ENCODE results near the gene SLC43A1.

- TF ChIP-seq POLR2A (IDR thresholded peaks at IDR 0.05; ENCODE audit: low read depth, low read length): no peak
- TF ChIP-seq POLR2AphosphoS5 (IDR thresholded peaks at IDR 0.05; ENCODE audit: low read depth, low read length): no peak
- TF ChIP-seq TAF1 (IDR thresholded peaks at IDR 0.05; ENCODE audit: borderline replicate concordance, low read depth, low read length): no peak
These were observed 2.1 kb downstream of the SLC43A1 start for GRCh38 chr11:57513452-57513795.
